Parathyroid adenoma (tissue), 2 donors: ENCODE data around the gene SUSD4.

ENCODE experiments used
- H2AFZ ChIP-seq: fragments of 300-600 bp; sonication (generic); one replicate; pipeline ENCODE4 v1.7.0; 2017; ENCODE audit warnings: antibody characterized with exemption, mild to moderate bottlenecking
- H3K27ac ChIP-seq: fragments of 300-600 bp; sonication (generic); one replicate; pipeline ENCODE4 v1.7.0; 2017
- H3K27me3 ChIP-seq: fragments of 300-600 bp; sonication (generic); one replicate; pipeline ENCODE4 v1.7.0; 2017; ENCODE audit warnings: low read length; ENCODE audit not compliant: control insufficient read depth, insufficient read depth
- H3K36me3 ChIP-seq: fragments of 300-600 bp; sonication (generic); one replicate; pipeline ENCODE4 v1.7.0; 2017; ENCODE audit warnings: low read length; ENCODE audit not compliant: control insufficient read depth, insufficient read depth
- H3K4me1 ChIP-seq: fragments of 300-600 bp; sonication (generic); one replicate; pipeline ENCODE4 v1.7.0; 2017; ENCODE audit warnings: control low read depth
- H3K4me2 ChIP-seq: fragments of 300-600 bp; sonication (generic); one replicate; pipeline ENCODE4 v1.7.0; 2017; ENCODE audit warnings: low read length
- H3K4me3 ChIP-seq: fragments of 300-600 bp; sonication (generic); one replicate; pipeline ENCODE4 v1.7.0; 2017; ENCODE audit warnings: low read depth, low read length
- H3K79me2 ChIP-seq: fragments of 300-600 bp; sonication (generic); one replicate; pipeline ENCODE4 v1.7.0; 2017; ENCODE audit warnings: control low read depth
- H3K9ac ChIP-seq: fragments of 300-600 bp; sonication (generic); one replicate; pipeline ENCODE4 v1.7.0; 2017; ENCODE audit warnings: mild to moderate bottlenecking
- H3K9me3 ChIP-seq: fragments of 300-600 bp; sonication (generic); one replicate; pipeline ENCODE4 v1.7.0; 2017; ENCODE audit warnings: low read length; ENCODE audit not compliant: control insufficient read depth
- TF ChIP-seq, protein P1 (sequence below): fragments of 300-600 bp; sonication (generic); IDR thresholded peaks from one replicate; pipeline ENCODE4 v1.7.0; 2017; ENCODE audit warnings: antibody characterized with exemption, mild to moderate bottlenecking
- donor health status: primary hyperparathyroidism.

The SUSD4 gene

DNA sequence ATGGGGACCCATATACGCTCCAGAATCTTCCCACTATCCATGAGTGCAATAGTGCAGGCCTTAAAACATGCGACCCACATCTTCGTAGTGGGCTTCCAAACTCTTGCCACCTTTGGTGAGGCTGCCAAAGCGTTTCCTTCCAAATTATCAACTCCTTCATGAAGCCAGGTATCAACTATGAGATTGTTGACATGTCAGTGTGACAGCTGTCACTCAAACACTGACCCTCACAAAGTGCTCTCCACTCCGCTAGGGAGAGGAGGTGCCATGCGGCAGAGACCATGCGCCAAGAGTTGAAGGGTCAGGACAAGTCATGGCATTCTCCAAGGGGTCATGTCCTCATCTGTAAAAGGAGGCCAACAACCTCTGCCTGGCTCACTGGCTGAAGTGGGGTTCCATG lies 103.3 kb downstream of the SUSD4 start:
- TF ChIP-seq, protein P1, sequence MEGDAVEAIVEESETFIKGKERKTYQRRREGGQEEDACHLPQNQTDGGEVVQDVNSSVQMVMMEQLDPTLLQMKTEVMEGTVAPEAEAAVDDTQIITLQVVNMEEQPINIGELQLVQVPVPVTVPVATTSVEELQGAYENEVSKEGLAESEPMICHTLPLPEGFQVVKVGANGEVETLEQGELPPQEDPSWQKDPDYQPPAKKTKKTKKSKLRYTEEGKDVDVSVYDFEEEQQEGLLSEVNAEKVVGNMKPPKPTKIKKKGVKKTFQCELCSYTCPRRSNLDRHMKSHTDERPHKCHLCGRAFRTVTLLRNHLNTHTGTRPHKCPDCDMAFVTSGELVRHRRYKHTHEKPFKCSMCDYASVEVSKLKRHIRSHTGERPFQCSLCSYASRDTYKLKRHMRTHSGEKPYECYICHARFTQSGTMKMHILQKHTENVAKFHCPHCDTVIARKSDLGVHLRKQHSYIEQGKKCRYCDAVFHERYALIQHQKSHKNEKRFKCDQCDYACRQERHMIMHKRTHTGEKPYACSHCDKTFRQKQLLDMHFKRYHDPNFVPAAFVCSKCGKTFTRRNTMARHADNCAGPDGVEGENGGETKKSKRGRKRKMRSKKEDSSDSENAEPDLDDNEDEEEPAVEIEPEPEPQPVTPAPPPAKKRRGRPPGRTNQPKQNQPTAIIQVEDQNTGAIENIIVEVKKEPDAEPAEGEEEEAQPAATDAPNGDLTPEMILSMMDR: no peak
- Histone ChIP-seq H3K79me2 (no peaks in the 10 kb centered on the region), H3K27ac (no peak overlapping the region), H3K27me3 (no peaks in the 10 kb centered on the region), H3K36me3 (no peaks in the 10 kb centered on the region), H3K4me1 (no peaks in the 10 kb centered on the region), H3K9ac (no peak overlapping the region), H3K9me3 (no peaks in the 10 kb centered on the region), H3K4me2 (no peak overlapping the region), H2AFZ (no peak overlapping the region), H3K4me3 (no peak overlapping the region)

GRCh38 chr1:223259462-223259861 lies 104.5 kb downstream of the SUSD4 start:
- no peak overlapping the region for H3K9ac ChIP-seq
- H3K27me3 ChIP-seq: no peaks in the 10 kb centered on the region
- H3K4me3 ChIP-seq: no peak overlapping the region
- no peaks in the 10 kb centered on the region for H3K9me3 ChIP-seq
- no peaks in the 10 kb centered on the region for H3K36me3 ChIP-seq
- H3K4me1 ChIP-seq: no peaks in the 10 kb centered on the region
- H3K27ac ChIP-seq: no peak overlapping the region
- no peak overlapping the region for H3K4me2 ChIP-seq
- no peaks in the 10 kb centered on the region for H3K79me2 ChIP-seq
- TF ChIP-seq, protein P1: no peak
- no peak overlapping the region for H2AFZ ChIP-seq

- Histone ChIP-seq H3K27ac (no peak overlapping the region), H3K9ac (no peak overlapping the region), H2AFZ (no peak overlapping the region), H3K4me2 (no peak overlapping the region), H3K9me3 (no peaks in the 10 kb centered on the region), H3K4me1 (no peaks in the 10 kb centered on the region), H3K4me3 (no peak overlapping the region), H3K79me2 (no peaks in the 10 kb centered on the region), H3K27me3 (no peaks in the 10 kb centered on the region), H3K36me3 (no peaks in the 10 kb centered on the region)
- TF ChIP-seq, protein P1: no peak
Observed at GRCh38 chr1:223258751-223259198, 105.2 kb downstream of the SUSD4 start.

- Histone ChIP-seq H2AFZ (no peak overlapping the region), H3K27ac (no peak overlapping the region), H3K9me3 (no peaks in the 10 kb centered on the region), H3K4me3 (no peak overlapping the region), H3K9ac (no peak overlapping the region), H3K36me3 (no peaks in the 10 kb centered on the region), H3K4me2 (no peak overlapping the region), H3K79me2 (no peaks in the 10 kb centered on the region), H3K4me1 (no peaks in the 10 kb centered on the region), H3K27me3 (no peaks in the 10 kb centered on the region)
- TF ChIP-seq, protein P1: no peak
Observed at GRCh38 chr1:223257856-223258550, 106.0 kb downstream of the SUSD4 start.

GRCh38 chr1:223256034-223256433 lies 107.9 kb downstream of the SUSD4 start:
- Histone ChIP-seq H3K9ac (no peak overlapping the region), H3K27me3 (no peaks in the 10 kb centered on the region), H3K36me3 (no peaks in the 10 kb centered on the region), H2AFZ (no peak overlapping the region), H3K4me3 (no peak overlapping the region), H3K4me1 (no peaks in the 10 kb centered on the region), H3K27ac (no peak overlapping the region), H3K79me2 (no peaks in the 10 kb centered on the region), H3K4me2 (no peak overlapping the region), H3K9me3 (no peaks in the 10 kb centered on the region)
- TF ChIP-seq, protein P1: no peak
